OCI-LY1 (cell line): ENCODE measurements around the gene MPL.

ENCODE experiments used
- CTCF ChIP-seq: fragments of 200-600 bp; sonication (generic), shearing (Covaris generic); IDR thresholded peaks from 2 replicates; pipeline ENCODE4 v1.5.1; 2017; ENCODE audit warnings: mild to moderate bottlenecking, antibody characterized with exemption, low read length, moderate library complexity, mixed read lengths
- EZH2 ChIP-seq: fragments of 200-600 bp; sonication (generic), shearing (Covaris generic); IDR thresholded peaks from 2 replicates; pipeline ENCODE4 v1.8.0; 2017; ENCODE audit warnings: borderline replicate concordance, mixed run types, mild to moderate bottlenecking, antibody characterized with exemption, low read length, moderate library complexity, mixed read lengths

- TF ChIP-seq CTCF (no peak), EZH2 (no peak)
Observed at GRCh38 chr1:43366601-43367025, 29.0 kb downstream of the MPL start.
